HS-5 (cell line): ENCODE data around the gene FAIM2.

Source experiments
- DNase-seq: peaks from one replicate; pipeline ENCODE4 v3.0.0-alpha.2; 2012; ENCODE audit warnings: low read depth

The FAIM2 gene

DNA sequence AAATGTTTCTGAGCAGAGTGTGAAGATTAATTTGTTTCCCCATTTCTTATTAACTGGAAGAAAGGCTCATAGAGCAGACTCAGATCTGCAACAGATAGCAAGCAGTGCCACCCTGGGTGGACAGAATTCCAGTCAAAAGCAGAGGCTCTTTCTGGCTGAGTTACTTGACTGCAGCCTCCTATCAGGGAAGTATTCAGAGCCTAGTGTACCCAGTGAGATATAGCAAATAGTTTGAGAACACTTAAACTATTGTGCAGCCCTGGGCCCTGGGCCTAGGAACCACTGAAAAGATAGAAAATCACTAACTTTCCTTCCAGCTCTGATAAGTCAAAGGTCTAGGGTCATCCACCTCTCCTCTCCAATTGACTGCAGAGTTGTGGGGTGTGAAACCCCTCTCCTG lies 35.6 kb upstream of the FAIM2 start:
- no peak for DNase-seq

DNA sequence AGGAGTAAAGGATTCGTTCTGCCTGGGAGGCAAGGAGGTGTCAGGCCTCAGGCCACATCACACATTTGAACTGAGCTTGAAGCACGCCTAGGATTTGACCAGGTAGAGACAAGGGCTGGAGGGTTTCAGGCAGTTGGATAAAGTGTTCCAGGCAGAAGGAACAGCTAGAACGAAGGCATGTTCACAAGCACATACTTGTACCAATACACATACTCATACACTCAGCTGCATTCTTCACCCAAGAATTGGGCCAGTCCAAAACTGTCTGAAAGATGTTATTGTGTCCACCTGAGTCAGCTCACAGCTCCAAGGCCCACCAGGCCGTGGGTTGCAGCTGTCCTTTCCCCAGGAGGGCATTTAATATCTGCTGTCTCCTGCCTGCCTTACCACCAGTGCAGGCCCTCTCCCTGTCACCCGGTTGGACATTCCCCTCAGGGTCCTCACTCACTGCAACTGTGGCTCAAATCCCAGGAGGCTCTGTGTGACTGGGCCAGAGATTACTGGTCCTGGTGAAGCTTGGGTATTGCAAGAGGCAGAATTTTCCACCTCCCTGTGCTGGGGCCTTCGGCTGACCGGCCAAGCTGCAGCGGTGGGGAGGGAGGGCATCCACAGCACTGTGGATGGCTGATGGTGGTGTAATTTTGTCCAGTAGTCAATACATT lies 34.1 kb upstream of the FAIM2 start:
- no peak for DNase-seq

DNA sequence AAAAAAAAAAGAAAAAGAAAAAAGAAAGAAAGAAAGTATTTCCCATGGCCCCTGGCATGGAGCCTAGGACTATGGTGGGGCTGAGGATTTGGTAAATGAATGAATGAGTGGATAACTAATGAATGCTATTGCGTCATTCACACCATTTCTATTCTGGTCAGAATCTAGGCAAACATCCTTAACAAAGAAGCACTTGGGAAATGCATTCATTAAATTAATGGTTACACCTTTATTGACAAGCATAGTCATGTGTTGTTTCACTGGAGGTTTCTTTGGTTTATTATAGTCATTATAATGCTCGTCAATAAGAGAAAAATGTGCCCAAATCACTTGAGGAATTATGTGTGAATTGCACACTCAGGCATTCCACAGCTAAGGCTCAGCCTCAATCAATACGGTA lies 33.2 kb upstream of the FAIM2 start:
- DNase-seq: no peak

DNA sequence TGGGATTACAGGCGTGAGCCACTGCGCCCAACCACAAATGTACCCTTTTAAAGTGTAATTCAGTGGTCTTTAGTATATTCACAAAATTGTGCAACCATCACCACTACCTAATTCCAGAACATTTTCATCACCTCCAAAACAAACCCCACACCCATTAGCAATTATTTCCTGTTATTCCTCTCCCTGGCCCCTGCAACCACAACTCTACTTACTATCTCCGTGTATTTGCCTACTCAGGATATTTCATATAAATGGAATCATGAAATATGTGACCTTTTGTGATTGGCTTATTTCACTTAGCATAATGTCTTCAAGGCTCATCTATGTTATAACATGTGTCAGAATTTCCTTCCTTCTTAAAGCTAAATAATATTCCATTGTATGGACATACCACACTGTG lies 30.8 kb upstream of the FAIM2 start:
- DNase-seq: no peak

DNA sequence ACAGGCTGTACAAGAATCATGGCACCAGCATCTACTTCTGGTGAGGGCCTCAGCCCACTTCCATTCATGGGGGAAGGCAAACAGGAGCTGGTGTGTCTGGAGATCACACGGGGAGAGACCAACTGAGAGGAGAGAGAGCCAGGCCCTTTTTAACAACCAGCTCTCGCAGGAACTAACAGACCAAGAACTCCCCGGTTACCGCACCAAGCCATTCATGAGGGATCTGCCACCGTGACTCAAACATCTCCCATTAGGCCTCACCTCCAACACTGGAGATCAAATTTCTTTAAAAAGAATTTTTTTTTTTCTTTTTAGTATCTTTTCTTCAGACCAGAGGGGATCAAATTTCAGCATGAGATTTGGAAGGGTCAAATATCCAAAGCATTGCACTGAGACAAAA lies 30.1 kb upstream of the FAIM2 start:
- DNase-seq: no peak

DNA sequence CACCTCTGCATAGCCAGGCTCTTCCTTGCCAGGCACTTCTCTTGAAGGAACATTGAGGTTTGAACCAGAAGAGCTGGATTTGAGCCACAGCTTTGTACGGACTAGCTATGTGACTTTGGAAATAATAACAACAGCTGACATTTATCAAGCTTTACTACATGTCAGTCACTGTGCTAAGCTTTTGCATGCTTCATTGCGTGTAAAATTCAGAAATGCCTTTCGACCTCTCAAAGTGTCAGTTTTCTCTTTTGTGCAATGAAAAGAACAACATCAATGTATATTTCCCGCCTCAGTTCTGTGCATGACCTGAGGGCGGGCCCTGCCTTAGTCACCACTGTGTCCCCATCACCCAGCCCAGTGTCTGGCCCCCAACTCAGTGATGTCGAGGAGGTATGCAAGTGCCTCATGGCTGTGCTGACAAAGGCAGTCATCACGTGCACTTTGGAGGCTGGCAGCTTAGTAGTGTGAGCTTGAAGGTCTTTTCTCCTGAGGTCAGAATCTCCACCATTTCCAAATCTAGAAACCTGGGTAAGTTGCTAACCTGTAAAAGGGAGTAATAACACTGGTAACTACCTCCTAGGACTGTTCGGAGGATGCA lies 28.9 kb upstream of the FAIM2 start:
- DNase-seq: no peak

DNA sequence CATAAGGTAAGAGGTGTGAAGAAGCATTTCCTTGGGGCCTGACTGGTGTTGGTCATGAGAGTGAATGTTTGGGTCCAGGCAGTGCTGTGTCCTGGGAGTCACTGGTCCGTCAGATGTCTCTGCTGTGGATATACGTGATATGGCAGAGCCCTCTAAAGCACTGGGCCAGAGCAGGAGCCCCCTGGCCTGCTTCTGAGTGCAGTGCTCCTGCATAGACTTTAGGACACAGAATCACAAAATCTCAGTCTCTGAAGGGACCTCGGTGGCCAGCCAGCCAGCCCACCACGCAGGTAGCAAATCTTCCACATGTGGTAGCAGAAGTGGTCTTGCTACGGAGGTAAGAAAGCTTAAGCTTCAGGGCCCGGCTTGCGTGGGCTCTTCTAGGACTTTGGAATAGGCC lies 28.3 kb upstream of the FAIM2 start:
- no peak for DNase-seq

DNA sequence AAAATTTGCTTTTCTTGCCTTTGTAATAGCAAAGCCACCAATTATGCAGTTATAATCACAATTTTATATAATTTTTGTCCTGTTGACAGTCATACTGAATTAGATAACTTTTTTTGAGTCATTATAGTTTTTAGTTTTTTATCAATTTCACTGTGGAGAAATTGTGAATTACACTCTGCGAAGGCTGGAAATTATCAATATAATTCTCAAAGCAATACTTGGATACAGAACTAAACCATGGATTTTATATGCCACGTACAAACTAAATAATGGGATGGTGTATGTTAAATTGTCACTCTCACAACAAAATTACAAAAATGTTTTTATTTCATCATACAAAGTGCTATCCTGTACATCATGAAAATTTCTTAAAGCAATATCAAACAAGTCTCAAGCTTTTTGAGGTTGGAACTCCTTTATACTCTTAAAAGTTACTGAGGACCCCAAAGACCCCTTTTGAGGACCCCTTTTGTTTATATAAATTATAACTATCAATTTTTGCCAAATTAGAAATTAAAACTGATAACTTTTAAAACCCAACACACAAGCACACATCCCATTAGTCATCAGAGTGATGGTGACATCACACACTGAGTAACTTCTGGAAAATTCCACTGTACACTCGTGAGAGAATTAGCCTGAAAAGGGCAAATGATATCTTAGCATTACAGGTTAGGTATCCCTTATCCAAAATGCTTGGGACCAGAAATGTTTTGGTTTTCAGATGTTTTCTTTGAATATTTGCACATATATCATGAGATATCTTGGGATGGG lies 27.0 kb upstream of the FAIM2 start:
- DNase-seq: peak; percentile 33

DNA sequence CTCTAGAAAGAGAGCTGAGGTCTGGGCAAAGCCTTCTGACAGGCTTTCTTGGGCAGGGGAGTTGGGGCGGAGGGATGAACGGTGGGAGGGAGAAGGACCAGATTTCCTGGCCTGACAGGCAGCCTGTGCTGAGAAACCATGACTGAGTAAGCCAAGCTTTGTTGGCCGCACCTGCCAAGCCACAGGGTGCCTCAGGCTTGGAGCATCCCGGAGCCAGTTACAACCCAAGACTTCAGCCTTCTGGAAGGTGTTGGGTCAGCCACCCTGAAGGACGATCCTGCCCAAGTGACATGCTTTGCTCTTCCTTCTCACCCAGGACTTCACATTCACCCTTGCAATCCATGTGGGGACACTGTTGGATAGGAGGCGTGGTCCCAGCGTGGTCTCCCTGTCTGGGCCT lies 25.9 kb upstream of the FAIM2 start:
- no peak for DNase-seq

DNA sequence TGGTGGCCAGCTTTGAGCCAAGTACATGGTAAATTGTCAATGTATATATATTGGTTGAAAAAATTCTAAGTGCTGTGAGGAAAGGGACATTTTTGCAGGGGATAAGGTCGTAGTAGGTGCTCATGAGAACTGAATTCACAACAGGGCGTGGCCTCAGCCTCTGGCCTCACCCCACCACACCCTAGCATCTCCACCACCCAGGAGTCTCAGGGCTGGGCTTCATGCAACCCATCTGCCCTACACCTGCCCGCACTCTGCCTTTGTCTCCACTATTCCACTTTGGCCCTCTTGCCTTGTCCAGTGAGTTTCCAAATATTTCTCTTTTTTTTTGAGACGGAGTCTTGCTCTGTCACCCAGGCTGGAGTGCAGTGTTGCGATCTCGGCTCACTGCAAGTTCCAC lies 24.8 kb upstream of the FAIM2 start:
- no peak for DNase-seq

DNA sequence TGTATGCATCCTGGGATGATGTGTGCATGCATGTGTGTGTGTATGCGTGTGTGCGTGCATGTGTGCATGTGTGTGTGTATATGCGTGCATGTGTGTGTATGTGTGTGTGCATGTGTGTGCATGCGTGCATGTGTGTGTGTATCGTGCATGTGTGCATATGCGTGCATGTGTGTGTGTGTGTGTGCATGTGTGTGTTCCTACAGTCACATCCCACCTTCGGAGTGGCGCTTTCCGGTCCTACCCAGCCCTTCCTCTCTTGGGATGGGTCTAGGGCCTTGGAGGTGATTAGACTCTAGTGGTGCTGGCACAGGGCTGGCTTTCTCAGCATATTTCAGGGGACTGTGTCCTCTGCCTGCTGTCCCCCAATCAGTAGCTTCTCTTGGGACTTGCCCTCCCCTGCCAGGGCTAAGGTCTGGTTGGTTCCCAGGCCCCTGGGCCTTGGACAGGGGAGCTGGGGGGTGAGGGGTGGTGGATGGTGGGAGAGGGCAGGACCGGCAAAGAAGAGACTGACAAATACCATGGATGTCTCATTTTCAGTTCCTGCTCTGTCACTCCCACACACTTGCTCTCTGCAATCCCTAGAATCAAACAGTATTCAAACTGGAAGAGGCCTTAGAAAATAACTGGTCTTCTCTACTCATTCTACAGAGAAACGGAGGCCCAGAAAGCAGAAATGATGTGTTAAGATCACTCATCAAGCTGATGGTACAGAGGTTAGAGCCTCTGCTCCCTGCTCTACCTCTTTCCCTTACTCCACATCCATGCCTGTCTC lies 21.9 kb upstream of the FAIM2 start:
- DNase-seq: no peak

DNA sequence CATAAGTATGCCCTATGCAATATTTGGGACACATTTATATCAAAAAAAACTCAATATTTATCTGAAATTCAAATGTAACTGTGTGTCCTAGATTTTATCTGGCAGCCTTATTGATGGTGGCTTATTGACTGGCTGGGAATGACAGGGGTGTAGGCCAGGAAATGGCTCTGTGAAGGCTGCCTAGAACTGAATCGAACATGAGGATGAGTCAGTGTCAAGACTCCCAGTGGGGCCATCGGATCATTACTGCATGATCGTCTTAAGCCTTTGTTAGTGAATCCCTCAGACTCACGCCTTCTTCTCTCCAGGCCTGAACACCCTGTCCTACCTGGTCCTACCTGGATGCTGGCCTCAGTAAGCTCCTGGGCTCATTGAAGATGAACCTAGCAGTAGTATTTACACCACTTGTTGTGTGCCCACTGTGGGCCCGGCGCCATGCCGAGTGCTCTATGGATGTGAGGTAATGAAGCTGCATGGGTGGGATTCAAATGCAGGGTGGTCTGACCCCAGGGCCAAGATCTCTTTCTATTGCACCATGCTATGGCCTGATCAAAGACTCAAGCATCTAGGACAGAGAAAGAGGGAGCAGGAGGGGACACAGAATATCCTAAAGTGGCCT lies 21.0 kb upstream of the FAIM2 start:
- no peak for DNase-seq

DNA sequence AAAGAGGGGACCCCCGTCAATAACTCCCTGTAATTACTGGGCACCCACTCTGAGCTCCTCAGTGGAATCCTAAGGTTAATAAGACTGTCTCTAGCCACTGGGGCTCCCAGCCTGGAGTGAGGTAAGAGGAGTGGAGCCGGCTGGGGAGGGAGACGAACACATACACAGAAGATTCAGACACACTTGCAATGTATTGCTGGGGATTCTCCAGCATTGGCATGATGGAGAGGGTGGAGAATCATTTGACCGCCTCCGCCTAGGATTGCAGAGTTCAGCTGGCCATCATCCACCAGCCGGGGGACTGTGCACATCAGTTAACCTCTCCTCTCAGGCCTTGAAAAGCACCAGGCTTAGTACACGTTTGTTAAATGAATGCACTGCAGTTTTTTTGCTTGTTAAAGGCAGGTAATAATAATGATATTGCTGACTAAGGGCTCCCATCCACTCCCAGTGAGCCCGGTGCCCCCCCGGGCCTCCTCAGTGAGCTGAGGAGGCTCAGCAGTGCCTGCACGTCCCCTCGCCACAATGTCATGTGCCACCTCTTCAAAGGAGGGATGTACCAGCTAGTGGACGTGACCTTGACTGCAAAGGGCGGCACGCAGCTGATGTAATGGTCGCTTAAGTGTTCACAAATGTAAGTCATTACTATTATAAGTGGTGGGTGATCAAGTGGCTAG lies 20.3 kb upstream of the FAIM2 start:
- no peak for DNase-seq

DNA sequence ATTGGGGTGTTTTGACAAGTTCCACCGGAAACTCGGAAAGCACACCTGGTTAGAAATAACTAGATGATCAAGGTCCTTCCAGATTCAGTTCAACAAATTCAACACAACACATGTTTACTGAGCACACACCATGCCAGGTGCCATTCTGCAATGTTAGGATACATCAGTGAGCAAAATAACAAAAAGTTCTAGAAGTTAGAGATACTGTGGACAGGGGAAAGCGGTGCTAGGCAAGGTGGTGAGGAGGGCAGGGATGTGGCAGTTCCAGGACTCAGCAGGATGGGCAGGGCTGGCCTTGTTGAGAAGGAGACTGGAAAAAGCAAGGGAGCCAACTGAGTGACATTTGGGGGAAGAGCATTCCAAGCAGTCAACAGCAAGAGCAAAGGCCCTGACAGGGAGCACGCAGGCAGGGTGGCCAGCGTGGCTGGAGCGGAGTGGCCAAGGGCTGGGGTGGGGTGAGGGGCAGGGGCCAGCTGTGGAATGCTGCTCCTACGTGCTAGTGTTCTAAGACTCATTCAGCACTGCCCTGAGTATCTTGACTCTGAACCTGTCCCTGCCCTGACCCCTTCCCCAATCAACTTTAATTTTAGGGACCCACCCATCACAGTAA lies 19.4 kb upstream of the FAIM2 start:
- no peak for DNase-seq

DNA sequence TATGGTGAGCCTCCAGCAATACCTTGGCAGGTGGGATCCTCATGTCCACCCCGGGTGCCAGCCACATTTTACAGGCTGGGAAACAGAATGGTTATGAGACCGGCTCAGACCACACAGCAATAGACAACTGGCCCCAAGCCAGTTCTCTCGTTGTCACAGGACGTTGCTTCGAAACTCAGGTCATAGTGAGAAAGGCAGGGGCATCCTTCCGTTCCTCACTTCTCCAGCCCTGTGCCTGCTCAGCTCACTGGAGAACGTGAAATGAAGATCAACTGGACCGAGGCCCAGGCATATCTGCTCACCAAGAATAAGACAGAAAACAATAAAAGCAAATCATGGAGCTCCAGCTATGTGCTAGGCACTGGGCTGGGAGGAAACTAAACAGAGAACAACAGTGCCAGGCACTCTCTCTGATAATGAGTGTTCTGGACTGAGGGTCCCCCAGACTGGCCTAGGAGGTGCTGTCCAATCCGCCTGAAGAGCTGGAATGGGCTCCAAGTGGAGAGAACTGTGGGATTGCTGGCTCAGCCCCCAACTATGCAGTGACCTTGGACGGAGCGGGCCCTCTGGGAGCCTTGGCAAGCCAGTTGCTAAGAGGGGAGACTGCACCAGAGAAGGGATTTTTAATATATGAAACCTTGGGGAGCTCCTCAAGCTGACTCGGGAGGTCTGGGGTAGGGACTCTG lies 18.8 kb upstream of the FAIM2 start:
- no peak for DNase-seq

DNA sequence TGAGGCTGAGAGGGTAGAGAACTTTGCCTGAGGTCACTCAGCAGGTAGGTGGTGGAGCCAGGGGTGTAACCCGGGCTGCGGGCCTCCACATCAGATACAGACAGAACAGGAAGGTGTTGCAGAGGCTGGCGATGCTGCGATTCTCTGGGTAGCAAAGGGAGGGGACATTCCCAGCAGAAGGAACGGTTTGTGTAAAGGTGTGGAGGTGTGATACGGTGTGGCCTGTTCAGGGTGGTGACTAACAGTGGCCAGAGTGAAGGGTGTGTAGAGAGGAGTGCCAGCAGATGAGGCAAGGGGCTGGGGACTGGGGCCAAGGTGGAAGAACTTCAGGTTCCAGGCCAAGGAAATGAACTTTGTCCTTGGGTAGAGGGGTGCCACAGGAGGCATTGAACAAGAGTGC lies 18.2 kb upstream of the FAIM2 start:
- DNase-seq: no peak

DNA sequence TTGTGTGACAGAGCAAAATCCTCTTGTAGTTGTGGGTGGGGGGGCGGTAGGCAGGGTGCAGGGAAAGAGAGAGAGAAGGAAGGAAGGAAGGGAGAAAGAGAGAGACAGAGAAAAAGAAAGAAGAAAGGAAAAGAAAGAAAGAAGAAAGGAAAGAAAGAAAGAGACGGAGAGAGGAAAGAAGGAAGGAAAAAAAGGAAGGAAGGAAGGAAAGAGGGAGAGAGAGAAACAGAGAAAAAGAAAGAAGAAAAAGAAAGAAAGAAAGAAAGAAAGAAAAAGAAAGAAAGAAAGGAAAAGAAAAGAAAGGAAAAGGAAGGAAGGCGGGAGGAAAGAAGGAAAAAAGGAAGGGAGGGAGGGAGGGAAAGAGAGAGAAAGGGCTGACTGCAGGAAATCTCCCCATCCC lies 17.6 kb upstream of the FAIM2 start:
- DNase-seq: no peak

DNA sequence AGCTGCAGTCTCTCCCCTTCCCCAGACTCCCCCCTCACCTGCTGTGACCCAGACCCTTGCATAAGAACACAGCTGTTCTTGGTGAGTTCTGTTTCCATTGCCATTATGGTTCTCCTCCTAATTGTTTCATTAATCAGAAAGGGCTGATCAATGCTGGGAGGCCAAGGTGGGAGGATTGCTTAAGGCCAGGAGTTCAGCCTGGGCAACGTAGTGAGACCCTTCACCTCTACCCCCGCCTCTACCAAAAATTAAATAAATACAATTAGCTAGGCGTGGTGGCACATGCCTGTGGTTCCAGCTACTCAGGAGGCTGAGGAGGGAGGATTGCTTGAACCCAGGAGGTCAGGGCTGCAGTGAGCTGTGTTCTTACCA lies 17.2 kb upstream of the FAIM2 start:
- DNase-seq: no peak

DNA sequence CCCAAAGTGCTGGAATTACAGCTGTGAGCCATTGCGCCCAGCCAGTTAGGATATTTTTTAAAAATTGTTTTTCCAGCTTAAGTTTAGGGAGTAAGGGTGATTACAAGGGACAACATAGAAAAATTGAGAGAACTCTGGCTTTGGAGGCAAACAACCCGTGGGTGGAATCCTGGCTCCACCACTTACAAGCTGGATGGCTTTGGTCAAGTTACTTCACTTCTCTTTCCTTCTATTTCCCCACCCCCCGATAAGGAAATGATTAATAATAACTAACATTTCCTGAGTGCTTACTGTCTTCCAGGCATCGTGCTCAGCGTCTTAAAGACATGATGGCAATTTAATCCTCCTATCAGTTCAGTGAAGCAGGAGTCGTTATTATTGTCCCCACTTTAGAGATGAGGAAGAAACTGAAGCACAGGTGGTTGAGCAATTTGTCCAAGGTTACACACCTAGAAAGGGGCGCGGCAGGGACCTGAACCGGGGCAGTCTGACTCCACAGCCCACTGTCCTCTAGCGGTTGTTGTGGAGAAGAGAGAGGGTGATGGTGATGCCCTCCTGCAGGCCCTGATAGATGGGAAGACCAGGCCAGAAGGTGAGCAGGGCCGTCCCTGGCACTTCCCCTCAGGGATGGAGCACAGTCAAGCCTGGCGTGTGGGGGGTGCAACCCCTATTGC lies 16.7 kb upstream of the FAIM2 start:
- no peak for DNase-seq

DNA sequence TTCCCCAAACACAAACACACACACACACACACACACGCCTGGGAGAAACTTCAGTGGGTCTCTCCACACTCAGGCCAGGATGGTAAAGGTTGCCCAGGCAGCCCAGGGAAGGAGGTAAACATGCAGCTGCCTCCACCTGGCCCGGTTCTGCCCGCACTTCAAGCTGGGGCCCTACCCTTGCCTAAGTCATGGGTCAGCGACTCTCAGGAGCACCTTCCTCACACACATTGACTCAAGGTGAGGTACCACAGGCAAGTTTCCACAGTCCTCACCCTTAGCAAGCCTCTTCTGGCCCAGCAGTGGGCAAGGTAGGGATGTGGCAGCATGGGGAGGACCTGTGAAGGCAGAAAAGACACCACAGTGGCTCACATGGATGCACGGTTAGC lies 14.1 kb upstream of the FAIM2 start:
- no peak for DNase-seq
